Activated CD4-positive, alpha-beta T cell treated with anti-CD3 and anti-CD28 coated beads for 48 hours (primary cell): Measurements from ENCODE around the gene CPT1B.
A peak's percentile ranks its signal among the peaks of the same experiment; 100 is the strongest.
"Not testable (repeated sequence)": the region's sequence is repeated elsewhere in the genome, so short reads cannot be mapped to it uniquely, and the experiment has no call there.

Source experiments
- DNase-seq: peaks from one replicate; pipeline ENCODE4 v3.0.0-alpha.2; 2020

The CPT1B gene

DNA sequence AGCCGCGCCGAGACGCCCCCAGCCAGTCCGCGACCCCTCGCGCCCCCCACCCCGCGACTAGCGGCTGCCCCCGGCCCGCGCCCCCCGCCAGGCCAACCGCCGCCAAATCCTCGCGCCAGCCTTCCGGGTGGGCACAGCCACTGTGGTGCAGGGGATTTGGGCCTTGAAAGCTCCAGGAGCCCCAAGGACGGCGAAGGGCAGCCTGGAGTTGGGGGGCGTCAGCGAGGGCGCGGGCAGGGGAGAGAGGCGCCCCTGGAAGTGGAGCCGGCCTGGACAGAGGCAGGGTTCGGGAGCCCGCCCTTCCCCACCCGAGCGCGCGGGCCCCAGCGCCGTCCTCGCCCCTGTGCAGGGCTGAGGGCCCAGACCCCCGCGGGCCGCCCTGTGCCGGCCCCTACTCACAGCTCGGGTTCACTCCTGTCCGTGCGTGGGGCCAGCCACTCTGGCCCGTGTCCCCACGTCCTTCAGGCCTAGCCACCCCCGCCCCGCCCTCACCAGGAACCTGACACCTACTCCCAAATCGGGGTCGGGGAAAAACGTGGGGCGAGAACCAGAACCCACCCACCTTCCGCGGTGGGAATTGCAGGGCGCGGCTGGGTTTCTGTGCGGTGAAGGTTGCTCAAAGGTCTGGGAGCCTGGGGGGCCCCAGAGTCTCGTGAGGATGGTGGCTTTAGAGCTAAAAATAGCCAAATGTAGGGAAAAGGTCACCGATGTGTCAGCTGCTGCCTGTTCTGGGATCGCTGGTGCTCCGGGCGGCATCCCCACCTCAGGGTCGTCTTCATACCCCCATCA lies at the start of gene CPT1B:
Gene CPT1B (minus strand): TSS at position 441 of the 789 bp plus-strand sequence. CDS start 512 bp downstream, outside the sequence.
- no peak for DNase-seq

DNA sequence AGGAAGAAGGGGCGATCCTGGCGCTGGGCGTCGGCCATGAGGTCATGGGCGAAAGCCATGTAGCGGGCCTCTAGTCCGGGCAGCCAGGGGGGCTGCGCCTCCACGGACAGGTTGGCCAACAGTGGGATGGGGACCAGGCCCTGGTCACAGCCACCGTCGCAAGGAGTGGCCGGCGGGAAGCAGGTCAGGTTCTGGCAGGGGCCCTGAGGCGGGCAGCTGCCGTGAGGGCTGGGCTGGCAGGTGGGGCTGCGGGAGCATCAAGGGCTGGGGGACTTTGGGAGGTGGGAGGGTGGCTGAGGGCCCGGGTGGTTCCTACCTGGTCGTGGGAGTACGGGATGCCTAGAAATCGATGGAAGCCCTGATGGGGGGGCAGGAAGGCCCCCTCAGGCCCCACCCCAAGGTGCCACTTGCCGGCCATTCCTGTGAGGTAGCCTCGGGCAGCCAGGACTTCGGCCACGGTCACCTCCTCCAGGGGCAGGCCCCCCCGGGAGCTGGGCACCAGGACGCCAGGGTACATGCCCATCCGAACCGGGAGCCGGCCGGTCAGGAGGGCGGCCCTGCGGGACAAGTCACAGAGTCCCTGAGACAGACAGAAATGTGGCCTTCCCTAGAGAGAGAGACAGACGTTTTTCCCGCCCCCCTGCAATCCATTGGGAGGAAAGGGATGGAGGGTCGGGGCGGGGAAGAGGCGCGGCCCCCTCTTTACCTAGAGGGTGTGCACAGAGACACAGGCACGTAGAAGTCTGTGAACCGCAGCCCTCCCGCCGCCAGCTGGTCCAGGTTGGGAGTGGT lies 48.8 kb upstream of the CPT1B start:
- no peak for DNase-seq

DNA sequence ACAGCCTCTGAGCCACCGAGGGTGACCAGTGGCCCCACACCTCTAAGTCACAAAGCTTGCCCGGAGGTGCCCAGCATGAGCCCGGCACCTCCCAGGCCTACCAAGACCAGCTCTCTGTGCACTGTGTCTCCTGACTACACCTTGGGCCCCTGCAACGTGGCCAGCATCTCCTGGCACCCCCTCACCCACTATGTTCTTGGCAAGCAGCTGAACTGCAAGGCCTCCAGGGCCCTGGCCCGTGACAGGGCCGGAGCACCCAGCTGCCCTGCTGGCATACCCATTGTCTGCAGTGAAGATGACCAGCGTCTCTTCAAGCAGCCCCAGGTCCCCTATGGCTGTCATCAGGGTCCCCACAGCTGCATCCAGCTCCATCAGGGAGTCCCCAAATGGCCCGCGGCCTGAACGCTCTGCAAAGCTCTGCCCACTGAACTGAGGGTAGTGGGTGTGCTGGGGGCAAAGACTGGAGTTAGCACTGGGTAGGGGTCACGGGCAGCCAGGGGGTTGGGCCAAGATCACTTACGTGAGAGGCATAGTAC lies 48.2 kb upstream of the CPT1B start:
- DNase-seq, result no peak

DNA sequence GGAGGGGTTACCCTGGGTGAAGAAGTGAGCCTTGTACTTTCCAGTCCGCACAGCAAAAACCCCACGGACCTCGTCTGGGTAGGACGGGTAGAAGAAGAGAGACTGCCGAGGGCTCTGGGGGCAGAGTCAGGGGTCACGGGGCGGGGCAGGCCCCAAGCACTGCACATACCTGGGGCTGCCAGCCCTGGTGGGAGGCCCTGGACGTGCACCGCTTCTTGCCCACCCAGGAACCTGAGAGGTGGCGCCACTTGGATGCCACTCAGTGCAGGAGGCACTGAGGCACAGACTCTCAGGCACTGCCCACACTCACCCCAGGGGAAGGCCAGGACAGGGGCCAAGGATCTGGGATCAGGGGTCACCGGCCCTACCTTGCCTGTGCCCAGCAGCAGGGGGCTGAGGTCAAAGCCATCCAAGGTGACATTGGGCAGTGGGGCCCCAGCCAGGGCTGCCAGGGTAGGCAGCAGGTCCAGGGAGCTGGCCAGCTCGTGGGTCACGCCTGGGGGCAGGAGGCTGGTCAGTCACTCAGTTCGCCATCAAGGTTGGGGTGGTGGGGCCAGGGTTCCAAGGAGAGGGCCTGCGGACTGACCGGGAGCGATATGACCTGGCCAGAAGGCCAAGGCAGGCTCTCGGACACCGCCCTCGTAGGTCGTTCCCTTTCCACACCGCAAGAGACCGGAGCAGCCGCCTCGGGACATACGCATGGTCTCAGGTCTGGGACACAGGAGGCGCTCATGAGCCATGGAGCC lies 47.5 kb upstream of the CPT1B start:
- no peak for DNase-seq

DNA sequence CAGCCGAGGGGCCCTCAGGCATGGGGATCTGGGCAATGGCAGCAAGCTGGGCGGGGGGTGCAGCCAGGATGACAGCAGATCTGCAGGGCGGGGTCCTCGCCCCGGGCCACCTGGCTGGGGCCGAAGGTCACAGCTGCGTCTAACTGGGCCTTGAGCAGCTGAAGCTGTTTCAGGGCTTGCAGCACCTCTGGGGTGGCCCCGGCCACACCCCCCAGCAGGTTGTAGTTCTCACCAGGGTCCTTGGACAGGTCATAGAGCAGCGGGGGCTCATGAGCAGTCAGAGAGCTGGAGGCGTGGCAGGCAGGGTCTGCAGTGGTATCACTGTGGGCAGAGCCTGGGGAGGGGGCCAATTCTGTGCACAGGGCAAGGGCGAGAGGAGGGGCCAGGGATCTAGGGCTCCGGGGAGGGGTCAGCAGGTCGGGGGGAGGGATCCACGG lies 46.9 kb upstream of the CPT1B start:
- DNase-seq, result no peak

DNA sequence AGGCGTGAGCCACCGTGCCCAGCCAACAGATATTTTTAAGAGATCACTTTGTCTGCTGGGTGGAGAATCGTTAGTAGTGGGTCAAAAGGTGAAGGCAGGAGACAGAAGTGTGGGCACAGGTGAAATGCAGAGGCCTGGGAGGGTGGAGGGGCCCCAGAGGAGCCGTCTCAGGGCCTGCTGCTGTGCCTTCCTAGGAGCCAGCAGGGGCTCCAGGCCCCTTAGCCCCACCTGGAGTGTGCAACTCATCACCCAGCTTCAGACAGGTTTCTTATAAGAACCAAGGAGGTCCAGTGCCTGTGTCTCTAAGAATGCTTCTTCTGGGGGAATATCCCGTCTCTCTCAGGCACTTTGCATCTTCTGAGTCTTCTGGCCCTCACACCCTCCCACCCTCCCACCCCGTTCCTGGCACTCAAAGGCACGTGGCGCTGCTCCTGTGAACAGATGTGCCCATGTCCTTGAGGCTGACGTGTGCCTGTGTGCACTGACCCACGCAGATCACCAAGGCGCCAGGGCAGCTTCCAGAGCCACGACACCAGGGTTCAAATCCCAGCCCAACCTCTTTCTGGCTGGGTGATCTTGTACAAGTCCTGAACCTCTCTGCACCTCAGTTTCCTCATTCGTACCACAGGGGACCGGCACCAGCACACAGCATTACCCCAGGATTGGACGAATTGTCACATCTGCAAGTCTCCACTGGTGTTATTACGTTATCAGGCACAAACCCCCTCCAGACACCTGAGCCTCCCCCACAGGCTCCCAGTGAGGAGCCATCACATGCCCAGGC lies 46.3 kb upstream of the CPT1B start:
- no peak for DNase-seq

DNA sequence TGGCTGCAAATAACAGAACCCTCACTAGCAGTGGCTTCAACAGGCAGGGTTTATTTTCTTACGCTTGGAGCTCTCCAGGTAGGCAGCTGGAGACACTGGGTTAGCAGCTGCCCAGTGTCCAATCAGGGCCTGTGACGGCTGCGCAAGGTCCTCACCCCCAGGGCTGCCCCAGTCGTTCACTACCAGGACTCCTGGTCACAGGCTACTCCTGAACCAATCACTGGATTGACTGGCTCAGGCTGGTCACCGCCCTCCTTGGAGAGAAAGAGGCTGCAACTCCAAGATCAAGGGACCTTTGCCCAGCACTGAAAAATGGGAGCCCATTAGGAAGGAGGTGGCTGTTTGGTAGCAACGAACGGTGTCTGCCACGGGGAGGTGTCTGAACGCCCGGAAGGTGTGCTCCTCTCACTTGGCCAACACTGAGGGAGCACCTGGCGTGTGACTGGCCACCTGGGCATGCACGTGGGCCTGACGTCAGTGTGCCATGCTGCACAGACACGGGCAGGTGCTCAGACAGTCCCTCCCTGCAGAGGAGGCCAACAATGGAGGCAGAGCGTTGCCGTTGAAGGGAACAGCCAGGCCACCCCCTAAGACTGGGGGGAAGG lies 44.6 kb upstream of the CPT1B start:
- no peak for DNase-seq

DNA sequence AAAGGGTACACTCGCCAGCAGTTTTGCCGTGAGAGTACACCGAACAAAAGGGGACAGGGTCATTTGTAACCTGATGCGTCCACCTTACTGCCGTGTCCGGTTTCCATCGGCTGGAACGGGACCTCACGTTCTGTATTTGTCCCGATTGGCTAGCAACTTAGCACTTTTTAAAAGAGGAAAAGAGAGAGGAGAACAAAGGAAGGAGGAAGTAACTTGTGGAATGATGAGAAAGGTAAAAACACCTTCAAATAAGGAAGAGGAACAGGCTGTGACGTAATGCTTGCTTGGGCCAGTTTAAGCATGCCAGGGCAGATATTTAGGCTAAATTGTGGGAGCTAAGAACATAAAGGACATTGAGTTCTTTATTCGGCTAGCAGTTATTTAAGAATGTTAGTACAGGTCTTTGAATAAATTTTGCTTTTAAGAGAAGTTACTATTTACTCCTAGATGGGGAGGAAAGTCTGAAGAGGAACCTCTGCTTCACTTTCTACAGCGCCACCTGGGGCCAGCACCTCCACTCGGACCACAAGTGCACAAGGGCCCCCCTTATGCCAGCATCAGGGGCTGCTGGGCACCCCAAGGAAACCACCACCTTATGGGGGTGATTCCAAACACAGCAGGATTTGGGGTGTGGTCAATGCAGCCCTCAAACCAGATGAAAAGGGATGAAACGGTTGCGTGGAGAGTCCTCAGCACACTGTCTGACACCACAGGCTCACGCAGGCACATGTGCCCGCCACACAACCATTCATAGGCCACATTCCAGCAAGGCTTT lies 43.9 kb upstream of the CPT1B start:
- DNase-seq, result peak; percentile 34

DNA sequence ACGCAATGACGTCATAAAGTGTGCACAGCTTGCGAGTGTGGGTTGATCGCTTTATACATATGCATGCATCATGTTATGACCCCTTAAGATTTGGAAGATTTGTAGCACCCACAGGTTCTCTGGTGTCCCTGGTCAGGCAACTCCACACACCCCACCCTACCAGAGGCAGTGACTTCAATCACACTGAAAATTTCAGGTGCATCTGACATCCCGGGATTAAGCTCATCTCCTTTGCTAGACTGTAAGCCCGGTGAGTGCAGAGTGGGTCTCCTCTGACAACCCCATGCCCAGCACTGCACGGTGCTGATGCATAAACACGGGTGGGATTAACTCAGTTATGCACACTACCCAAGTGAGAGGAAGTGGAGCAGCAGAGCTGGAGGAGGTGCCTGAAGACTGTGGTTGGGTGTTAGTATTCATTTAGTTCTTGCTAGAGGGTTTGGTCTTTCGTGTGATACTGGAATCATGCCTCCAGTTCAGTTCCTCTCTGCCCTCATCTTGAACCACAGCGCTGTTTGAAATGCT lies 43.2 kb upstream of the CPT1B start:
- DNase-seq, result peak; percentile 64

DNA sequence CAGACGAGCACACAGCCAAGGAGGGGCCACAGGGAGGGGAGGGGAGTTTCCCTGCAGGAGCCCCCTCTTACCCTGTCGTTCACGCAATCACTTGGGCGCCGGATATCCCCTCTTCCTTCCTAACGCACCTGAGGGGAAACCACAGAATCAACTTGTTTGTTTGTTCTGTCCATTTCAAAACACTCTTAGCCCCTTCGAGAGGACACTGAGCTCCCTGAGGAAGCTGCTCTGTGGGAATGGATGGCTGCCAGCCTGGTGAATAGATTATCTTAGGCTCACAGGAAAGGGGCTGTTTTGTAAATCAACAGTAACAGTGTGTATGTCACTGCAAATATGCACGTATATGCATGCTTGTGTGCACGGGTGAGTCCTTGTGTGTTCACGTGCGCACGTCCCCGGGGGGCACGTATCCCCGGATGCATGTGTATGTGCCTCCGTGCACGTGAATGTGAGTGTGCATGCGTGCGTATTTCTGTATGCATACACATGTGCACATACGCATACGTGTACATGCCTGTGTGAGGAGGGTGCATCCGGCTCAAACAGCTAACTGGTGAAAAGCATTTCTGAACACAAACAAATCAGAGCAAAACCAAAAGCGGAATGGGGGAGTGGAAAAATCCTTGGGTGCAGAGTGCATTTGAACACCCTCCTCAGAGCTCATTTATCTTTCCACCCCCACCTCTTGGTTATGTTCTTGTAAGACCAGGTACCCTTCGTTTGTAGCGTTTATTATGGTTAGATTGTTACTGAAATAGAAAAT lies 42.5 kb upstream of the CPT1B start:
- DNase-seq, result peak; percentile 74

DNA sequence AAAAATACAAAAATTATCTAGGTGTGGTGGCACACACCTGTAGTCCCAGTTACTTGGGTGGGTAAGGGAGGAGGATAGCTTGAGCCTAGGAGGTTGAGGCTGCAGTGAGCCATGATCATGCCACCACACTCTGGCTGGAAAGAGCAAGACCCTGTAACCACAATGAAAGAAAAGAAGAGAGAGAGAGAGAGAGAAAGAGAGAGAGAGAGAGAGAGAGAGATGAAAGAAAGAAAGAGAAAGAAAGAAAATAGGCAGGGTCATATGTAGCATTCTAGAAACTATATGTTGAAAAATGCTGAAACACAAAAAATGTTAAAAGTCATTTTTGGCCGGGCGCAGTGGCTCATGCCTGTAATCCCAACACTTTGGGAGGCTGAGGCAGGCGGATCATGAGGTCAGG lies 36.1 kb upstream of the CPT1B start:
- DNase-seq, result not testable (repeated sequence)

DNA sequence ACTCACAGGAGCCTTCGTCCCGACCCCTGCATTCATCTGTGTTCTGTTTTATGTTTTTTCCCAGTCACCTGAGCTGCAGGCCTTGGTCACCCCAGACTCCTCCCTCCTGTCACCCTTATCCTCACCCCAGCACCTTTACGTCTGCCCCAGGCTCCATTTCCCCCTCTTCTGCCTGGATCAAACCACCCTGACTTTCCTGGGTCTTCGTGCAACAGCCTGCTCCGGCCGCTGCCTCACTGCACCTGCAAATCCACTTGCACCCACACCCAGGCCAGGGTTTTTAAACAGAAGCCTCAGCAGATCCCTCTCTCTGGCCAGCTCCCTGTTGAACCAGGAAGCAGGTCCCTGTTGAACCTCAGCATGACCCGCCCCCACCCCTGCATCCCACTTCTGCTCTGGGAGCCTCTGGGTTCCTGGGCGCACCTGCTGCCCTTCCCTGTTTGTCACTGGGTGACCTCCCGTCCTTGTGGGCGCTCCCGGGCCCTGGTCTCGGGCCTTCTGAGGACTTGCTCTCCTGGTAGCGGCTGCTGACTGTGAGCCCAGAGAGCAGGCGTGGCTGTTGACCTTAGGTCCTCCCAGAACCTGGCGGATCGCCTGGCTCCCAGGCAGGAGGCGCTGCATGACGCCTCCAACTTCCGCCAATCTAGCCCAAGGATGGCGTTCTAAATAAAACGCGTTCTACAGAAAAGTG lies 35.2 kb upstream of the CPT1B start:
- DNase-seq, result no peak

DNA sequence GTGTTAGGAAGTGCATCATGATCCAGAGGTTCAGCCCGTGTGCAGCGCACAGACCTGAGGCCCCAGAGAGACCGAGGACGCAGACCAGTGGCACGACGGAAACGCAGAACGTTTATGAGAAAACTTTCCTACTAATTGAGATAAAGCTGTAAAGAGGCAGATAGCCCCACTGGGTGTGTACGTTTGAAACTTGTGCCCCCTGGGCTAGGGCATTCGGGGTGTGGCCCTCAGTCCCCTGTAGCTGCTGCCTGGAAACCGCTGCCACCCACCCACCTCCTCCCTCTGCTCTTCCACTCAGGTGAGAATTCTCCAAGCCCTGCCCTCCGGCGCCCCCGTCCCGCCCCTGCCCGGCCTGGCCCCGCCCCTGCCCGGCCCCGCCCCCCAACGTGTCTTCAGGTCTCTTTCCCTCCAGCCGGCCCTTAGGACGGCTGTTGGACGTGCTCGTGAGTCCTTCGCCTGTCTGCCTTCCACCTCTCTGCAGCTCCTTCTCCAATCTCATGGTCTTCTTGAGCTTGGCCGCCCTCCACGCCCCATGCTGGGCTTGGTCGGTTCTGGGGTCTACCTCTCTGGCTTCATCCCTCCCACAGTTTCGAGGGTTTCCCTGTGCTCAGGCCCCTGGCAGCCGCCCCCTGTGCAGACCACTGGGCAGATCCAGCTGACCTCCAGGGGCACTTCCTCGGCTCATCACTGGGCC lies 34.4 kb upstream of the CPT1B start:
- peak; percentile 24 for DNase-seq

DNA sequence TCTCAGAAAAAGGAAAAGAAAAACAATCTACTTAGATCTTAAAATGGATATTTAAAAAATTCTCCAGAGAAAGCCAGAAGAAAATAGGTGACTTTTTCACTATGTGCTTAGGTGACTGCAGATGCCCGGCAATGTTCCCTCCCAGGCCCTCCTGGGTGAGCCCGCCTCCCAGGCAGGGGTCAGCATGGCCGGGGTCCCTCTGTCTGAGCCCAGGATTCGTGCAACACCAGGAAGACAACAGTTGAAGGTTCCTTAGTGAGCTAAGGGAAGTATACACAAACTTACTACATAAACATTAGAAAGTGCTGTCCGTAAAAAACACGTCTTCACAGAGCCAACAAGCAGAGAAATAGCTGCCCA lies 33.9 kb upstream of the CPT1B start:
- DNase-seq, result no peak

DNA sequence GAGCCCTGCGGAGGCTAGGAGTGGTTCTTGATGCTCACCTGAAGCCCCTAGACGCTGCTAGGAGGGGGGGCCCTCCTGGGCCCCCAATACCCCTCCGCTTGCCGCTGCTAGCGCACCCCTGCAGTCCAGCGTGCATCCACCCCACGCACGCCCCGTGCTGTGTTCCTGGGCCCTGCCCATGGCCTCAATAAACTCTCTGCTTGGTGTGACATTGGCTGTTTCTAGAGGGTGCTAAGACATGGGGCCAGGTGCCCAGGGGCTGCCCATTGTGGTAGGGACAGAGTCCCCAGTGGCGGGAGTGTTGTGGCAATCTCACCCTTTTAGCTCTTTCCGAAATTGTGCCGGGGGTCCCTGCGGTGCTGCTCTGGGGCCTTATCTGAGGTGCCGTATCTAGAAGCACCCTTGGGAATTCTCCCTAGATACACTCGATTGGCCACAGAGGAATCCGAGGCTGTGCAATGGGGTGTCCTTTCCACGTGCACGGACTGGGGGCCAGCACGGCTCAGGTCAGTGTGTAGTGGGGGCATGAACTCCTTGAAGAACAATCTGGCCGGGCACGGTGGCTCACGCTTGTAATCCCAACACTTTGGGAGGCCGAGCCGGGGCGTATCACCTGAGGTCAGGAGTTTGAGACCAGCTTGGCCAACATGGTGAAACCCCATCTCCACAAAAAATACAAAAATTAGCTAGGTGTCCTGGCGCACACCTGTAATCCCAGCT lies 33.3 kb upstream of the CPT1B start:
- no peak for DNase-seq

DNA sequence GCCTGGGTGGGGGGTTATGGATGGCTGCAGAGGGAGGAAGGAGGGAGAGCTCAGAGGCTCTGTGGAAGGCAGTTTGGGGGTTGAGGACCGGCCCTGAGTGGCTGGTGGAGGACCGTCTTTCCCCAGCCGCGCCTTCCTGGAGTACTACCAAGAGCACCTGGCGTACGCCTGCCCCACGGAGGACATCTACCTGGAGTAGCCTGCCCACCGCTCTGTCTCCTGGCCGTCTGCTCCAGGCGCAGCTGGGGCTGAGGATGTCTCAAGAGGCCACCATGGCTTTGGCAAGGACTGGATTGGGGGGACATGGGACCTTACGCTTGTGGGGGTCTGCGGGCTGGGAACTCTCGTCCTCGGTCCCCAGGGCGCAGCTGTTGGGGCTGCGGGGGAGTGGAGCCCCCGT lies 32.4 kb upstream of the CPT1B start:
- DNase-seq, result no peak

DNA sequence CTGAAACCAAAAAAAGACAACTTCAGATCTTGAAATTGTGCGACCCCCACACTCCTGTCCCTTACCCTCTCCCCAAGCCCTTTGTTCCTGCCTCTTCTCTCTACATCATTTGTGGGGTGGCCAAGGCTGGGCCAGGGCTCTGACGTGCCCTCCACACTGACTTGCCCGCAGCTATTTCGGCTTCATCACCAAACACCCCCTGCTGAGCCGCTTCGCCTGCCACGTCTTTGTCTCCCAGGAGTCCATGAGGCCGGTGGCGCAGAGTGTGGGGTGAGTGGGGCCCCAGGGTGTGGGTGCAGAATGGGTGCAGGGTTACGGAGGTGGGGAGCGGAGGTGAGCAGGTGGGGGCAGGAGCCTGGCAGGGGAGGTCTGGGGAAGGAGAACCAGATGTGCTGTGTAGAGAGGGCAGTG lies 31.8 kb upstream of the CPT1B start:
- no peak for DNase-seq

DNA sequence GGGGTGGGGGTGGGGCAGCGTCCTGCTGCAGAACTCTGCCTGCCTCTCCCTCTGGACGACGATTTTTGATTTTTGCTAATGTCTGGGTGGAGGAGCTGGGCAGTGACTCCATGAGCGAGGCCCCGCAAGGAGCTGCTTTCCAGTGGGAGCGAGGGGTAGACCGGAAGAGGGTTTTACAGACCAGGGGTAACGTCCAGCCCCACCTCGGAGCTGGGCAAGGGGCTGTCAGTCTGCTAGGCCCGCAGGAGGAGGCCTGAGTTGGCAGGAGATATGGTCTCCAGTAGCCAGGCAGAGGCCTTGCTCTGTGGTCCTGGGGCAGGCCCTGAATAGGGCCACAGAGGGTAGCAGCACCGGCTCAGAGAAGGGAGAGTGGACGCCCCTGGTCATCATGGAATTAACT lies 31.4 kb upstream of the CPT1B start:
- DNase-seq, result no peak
